H1 (cell line): ENCODE measurements around the gene BAAT. TPM values are rescaled to one million over a fixed set of nuclear protein-coding genes. Genes with fewer than 3 reads are reported as not detected.

Experiments used
- CTCF ChIA-PET: fragments of 300-600 bp; sonication (Branson Sonifier 250); formaldehyde crosslinking; loops from one replicate; lab custom pipeline; 2021; ENCODE audit not compliant: partially characterized antibody; lab: Charles Lee
- POLR2A ChIA-PET: fragments of 300-600 bp; sonication (Branson Sonifier 250); formaldehyde crosslinking; loops from one replicate; lab custom pipeline; 2021; ENCODE audit warnings: inconsistent platforms; ENCODE audit not compliant: partially characterized antibody; lab: Charles Lee
- DNase-seq, 2 experiments: peaks; one replicate each; pipeline versions ENCODE4 v3.0.0 to v3.0.0-alpha.2; 2010 to 2022; ENCODE audit warnings: low spot score in 2 of 2, low read depth in 1 of 2, mixed read lengths in 1 of 2
- FAIRE-seq: peaks from 2 replicates; lab custom pipeline; 2011; peaks lifted over from hg19 to GRCh38; lab: Jason Lieb, UNC
- H2AFZ ChIP-seq: 2 replicates; pipeline ENCODE4 v1.8.1; 2012; ENCODE audit warnings: low read length, inconsistent platforms
- H2AK5ac ChIP-seq: 2 replicates; pipeline ENCODE4 v1.6.1; 2013; ENCODE audit warnings: low read depth, low read length
- H2BK120ac ChIP-seq: replicated peaks from 2 replicates; pipeline ENCODE3; 2013; ENCODE audit warnings: low read depth, low read length, inconsistent platforms
- H2BK12ac ChIP-seq: 2 replicates; pipeline ENCODE4 v1.6.1; 2013; ENCODE audit warnings: low read depth, low read length
- H2BK15ac ChIP-seq: 2 replicates; pipeline ENCODE4 v1.6.1; 2013; ENCODE audit warnings: low read length
- H2BK20ac ChIP-seq: 2 replicates; pipeline ENCODE4 v1.6.1; 2013; ENCODE audit warnings: low read length
- H2BK5ac ChIP-seq: 2 replicates; pipeline ENCODE4 v1.6.1; 2013; ENCODE audit warnings: low read depth, low read length
- H3K14ac ChIP-seq: 2 replicates; pipeline ENCODE4 v1.6.1; 2013; ENCODE audit warnings: inconsistent platforms; ENCODE audit not compliant: insufficient read length
- H3K18ac ChIP-seq: 2 replicates; pipeline ENCODE4 v1.6.1; 2013; ENCODE audit warnings: low read length; ENCODE audit errors: extremely low read depth
- H3K23ac ChIP-seq: 2 replicates; pipeline ENCODE4 v1.6.1; 2013; ENCODE audit warnings: inconsistent platforms; ENCODE audit not compliant: insufficient read length
- H3K23me2 ChIP-seq: 2 replicates; pipeline ENCODE4 v1.6.1; 2013; ENCODE audit warnings: low read depth, low read length
- H3K27ac ChIP-seq: 2 replicates; pipeline ENCODE4 v1.6.1; 2011; ENCODE audit warnings: low read depth, low read length, inconsistent platforms
- H3K27me3 ChIP-seq, 4 experiments: replicated peaks in 1 of 4; 1 replicate in 1 of 4; 2 replicates in 3 of 4; pipeline versions ENCODE4 v1.6.1 to v1.8.1; 2011 to 2013; ENCODE audit warnings: low read length in 3 of 4, mild to moderate bottlenecking in 3 of 4, inconsistent platforms in 2 of 4, mixed read lengths in 2 of 4, moderate library complexity in 1 of 4; ENCODE audit not compliant: control insufficient read depth in 3 of 4, insufficient read depth in 3 of 4; ENCODE audit errors: extremely low read depth in 1 of 4
- H3K36me3 ChIP-seq, 4 experiments: 2 replicates each; pipeline versions ENCODE4 v1.6.1 to v1.8.1; 2011 to 2013; ENCODE audit warnings: mild to moderate bottlenecking in 4 of 4, low read length in 3 of 4, moderate library complexity in 2 of 4, control low read depth in 1 of 4, inconsistent platforms in 1 of 4; ENCODE audit not compliant: insufficient read depth in 4 of 4, control insufficient read depth in 2 of 4
- H3K4ac ChIP-seq: replicated peaks from 2 replicates; pipeline ENCODE3; 2013; ENCODE audit warnings: low read length, low read depth, mixed read lengths, inconsistent platforms; ENCODE audit not compliant: insufficient read length
- H3K4me1 ChIP-seq, 4 experiments: replicated peaks in 1 of 4; 1 replicate in 1 of 4; 2 replicates in 3 of 4; pipeline versions ENCODE4 v1.6.1 to v1.8.1; 2011 to 2013; ENCODE audit warnings: low read length in 3 of 4, inconsistent platforms in 2 of 4, mixed read lengths in 1 of 4; ENCODE audit not compliant: insufficient read depth in 4 of 4, control insufficient read depth in 3 of 4
- H3K4me2 ChIP-seq, 2 experiments: 2 replicates each; pipeline versions ENCODE4 v1.6.1 to v1.8.1; 2011 to 2013; ENCODE audit warnings: low read depth in 2 of 2, low read length in 2 of 2, control low read depth in 1 of 2, inconsistent platforms in 1 of 2, mild to moderate bottlenecking in 1 of 2; ENCODE audit not compliant: insufficient read depth in 1 of 2
- H3K4me3 ChIP-seq, 4 experiments: fragments of 200-600, 300-600 bp in 1 of 4; sonication (generic), shearing (Covaris generic), sonication (Bioruptor Twin) in 1 of 4; 2 replicates each; pipeline versions ENCODE4 v1.5.1 to v1.8.1; 2011 to 2016; ENCODE audit warnings: low read length in 4 of 4, low read depth in 3 of 4, control low read depth in 2 of 4, inconsistent platforms in 2 of 4, mild to moderate bottlenecking in 2 of 4, mixed read lengths in 1 of 4, moderate library complexity in 1 of 4; ENCODE audit not compliant: insufficient read depth in 2 of 4; ENCODE audit errors: extremely low read depth in 1 of 4
- H3K56ac ChIP-seq: replicated peaks from 2 replicates; pipeline ENCODE3; 2013; ENCODE audit warnings: low read depth, mild to moderate bottlenecking, mixed read lengths, low read length, inconsistent platforms; ENCODE audit not compliant: insufficient read length
- H3K79me1 ChIP-seq: 2 replicates; pipeline ENCODE4 v1.6.1; 2013; ENCODE audit warnings: low read depth, low read length, control low read depth
- H3K79me2 ChIP-seq, 2 experiments: 2 replicates each; pipeline versions ENCODE4 v1.6.1 to v1.8.1; 2012 to 2013; ENCODE audit warnings: low read length in 2 of 2, mild to moderate bottlenecking in 2 of 2, inconsistent platforms in 1 of 2; ENCODE audit not compliant: insufficient read depth in 2 of 2, control insufficient read depth in 1 of 2
- H3K9ac ChIP-seq, 4 experiments: replicated peaks in 1 of 4; 1 replicate in 1 of 4; 2 replicates in 3 of 4; pipeline versions ENCODE4 v1.6.1 to v1.8.1; 2011 to 2013; ENCODE audit warnings: low read depth in 3 of 4, low read length in 3 of 4, control low read depth in 2 of 4, mild to moderate bottlenecking in 2 of 4, moderate library complexity in 2 of 4, inconsistent platforms in 1 of 4; ENCODE audit errors: extremely low read depth in 1 of 4
- H3K9me3 ChIP-seq, 2 experiments: 2 replicates each; pipeline versions ENCODE4 v1.6.1 to v1.8.1; 2012 to 2013; ENCODE audit warnings: mild to moderate bottlenecking in 2 of 2, moderate library complexity in 2 of 2, control low read depth in 1 of 2, inconsistent platforms in 1 of 2, low read depth in 1 of 2, low read length in 1 of 2, mixed read lengths in 1 of 2; ENCODE audit not compliant: insufficient read depth in 2 of 2
- H4K20me1 ChIP-seq, 2 experiments: replicated peaks in 1 of 2; 2 replicates each; pipeline versions ENCODE3 to v1.8.1; 2011 to 2013; ENCODE audit warnings: inconsistent platforms in 2 of 2, low read length in 2 of 2, mild to moderate bottlenecking in 1 of 2; ENCODE audit not compliant: insufficient read depth in 2 of 2, control insufficient read depth in 1 of 2
- H4K5ac ChIP-seq: 2 replicates; pipeline ENCODE4 v1.6.1; 2013; ENCODE audit warnings: low read length, low read depth, mixed read lengths, inconsistent platforms; ENCODE audit not compliant: insufficient read length
- H4K8ac ChIP-seq: 2 replicates; pipeline ENCODE4 v1.8.0; 2013; ENCODE audit warnings: mild to moderate bottlenecking, moderate library complexity, low read length, inconsistent platforms; ENCODE audit not compliant: insufficient read depth; ENCODE audit errors: extremely low read depth
- H4K91ac ChIP-seq: replicated peaks from 2 replicates; pipeline ENCODE3; 2013; ENCODE audit warnings: low read length, mixed read lengths, inconsistent platforms; ENCODE audit not compliant: insufficient read length
- ASH2L ChIP-seq: fragments of 200-600, 300-600 bp; sonication (generic); IDR thresholded peaks from one replicate; pipeline ENCODE4 v1.7.1; 2017; ENCODE audit warnings: low read length
- CBX5 ChIP-seq: fragments of 300-800, 300-1000 bp; sonication (generic); IDR thresholded peaks from 2 replicates; pipeline ENCODE4 v1.7.1; 2016; ENCODE audit warnings: antibody characterized with exemption, low read length, low read depth
- CEBPB ChIP-seq: IDR thresholded peaks from 2 replicates; pipeline ENCODE4 v1.6.1; 2012; ENCODE audit warnings: low read depth, low read length
- MAFK ChIP-seq: IDR thresholded peaks from 2 replicates; pipeline ENCODE4 v1.6.1; 2012; ENCODE audit warnings: low read depth, mild to moderate bottlenecking, improper control_type of control experiment, low read length
- POLR2AphosphoS5 ChIP-seq: IDR thresholded peaks from 2 replicates; pipeline ENCODE4 v1.6.1; 2011; ENCODE audit warnings: low read depth, low read length
- SIRT6 ChIP-seq: IDR thresholded peaks from one replicate; pipeline ENCODE4 v1.7.1; 2012; ENCODE audit warnings: low read length, inconsistent platforms
- SIX5 ChIP-seq: IDR thresholded peaks from 2 replicates; pipeline ENCODE4 v1.6.1; 2011; ENCODE audit warnings: mild to moderate bottlenecking, low read depth, low read length
- TAF1 ChIP-seq: IDR thresholded peaks from 2 replicates; pipeline ENCODE4 v1.6.1; 2011; ENCODE audit warnings: mild to moderate bottlenecking, low read depth, low read length
- TEAD4 ChIP-seq: IDR thresholded peaks from 2 replicates; pipeline ENCODE4 v1.6.1; 2012; ENCODE audit warnings: low read depth, low read length, inconsistent platforms, mixed read lengths
- USF2 ChIP-seq: IDR thresholded peaks from 2 replicates; pipeline ENCODE4 v1.6.1; 2011; ENCODE audit warnings: low read length, improper control_type of control experiment
- WGBS, 2 experiments: shearing (Covaris generic) in 1 of 2; methylation state at CpG; one replicate each; pipeline versions ENCODE4 v1.1.6 to v1.1.7; 2013 to 2015; ENCODE audit warnings: low lambda C conversion rate in 2 of 2, mixed read lengths in 2 of 2, inconsistent platforms in 1 of 2, low coverage in 1 of 2, missing lambda C conversion rate in 1 of 2; ENCODE audit not compliant: insufficient replicate concordance in 2 of 2, insufficient coverage in 1 of 2, insufficient read length in 1 of 2; ENCODE audit errors: extremely low coverage in 1 of 2, missing lambda C conversion rate in 1 of 2; 5-methylcytosine and 5-hydroxymethylcytosine counted together
- polyA plus RNA-seq, 7 experiments: library from polyadenylated mRNA; depleted of rRNA in 3 of 7; stranded (reverse) in 5 of 7; unstranded in 2 of 7; fragments of >200 nt in 5 of 7; fragments of 200-250 nt in 2 of 7; gene quantifications; 1 replicate in 5 of 7; 2 replicates in 1 of 7; 4 replicates in 1 of 7; pipeline versions ENCODE4 v1.2.1 to v1.2.3, GENCODE V29; 2011 to 2013; ENCODE audit warnings: missing spikeins in 2 of 7, mixed read lengths in 2 of 7
- total RNA-seq: library from RNA; stranded (reverse); fragmentation: NEBNext Ultra II Directional; extraction: Animal tissue kit (Norgen Biotek cat#: 25700); gene quantifications from 2 replicates; pipeline ENCODE4 v1.2.1, GENCODE V29; 2021

The BAAT gene
- total and polyA plus RNA-seq, 2 of the 8 experiments (the other 6 are each of a cell fraction or from before 2014, with no cell fraction given), result 0.09 to 0.17 TPM

DNA sequence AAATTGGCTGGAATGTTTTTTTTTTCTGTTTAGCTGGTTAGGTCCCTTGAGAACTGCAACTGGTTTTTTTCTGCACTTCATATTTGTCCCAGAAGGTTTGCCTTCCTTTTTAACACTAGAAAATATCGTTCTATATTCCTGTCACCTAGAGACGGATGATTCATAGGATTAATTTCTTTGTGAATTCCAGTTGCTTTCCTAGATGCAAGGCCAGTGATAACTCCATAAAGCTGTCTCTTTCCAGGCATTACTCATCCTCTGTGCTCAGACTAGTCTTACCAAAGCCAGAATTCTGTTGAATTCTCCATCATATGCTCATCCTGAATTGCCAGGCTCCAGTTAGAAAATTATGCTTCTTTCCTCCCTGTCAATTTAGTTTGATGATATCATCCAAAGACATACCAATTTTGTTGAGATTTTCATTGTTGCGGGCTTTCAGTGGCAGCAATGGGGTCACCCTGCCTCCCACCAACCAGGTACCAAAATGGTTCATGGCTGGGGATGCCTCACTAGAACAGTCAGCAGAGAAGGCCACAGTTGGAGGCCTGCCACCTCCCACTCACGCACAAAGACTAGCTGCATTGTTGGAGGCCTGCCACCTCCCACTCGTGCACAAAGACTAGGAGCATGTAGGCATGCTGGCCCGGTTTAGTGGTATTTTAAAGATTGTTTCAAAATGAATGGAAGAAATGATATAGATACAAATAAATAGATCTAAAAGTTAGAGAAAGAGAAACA is 8.5 kb downstream of the BAAT start:
- 94% methylated on average over 6 of the region's 6 CpGs; no CpG with 5 or more reads in 1 of the 2 experiments for WGBS, 2 experiments
- Histone ChIP-seq H3K4ac (no peak overlapping the region), H4K20me1 (no peaks in the 10 kb centered on the region), H2BK120ac (no peak overlapping the region), H2BK15ac (no peak overlapping the region), H3K14ac (no peak overlapping the region), H4K5ac (no peak overlapping the region), H2BK5ac (no peak overlapping the region), H3K23me2 (no peaks in the 10 kb centered on the region), H3K27ac (no peak overlapping the region), H4K91ac (no peak overlapping the region), H3K79me2 (no peaks in the 10 kb centered on the region), H4K8ac (no peak overlapping the region), H3K36me3 (no peaks in the 10 kb centered on the region), H3K18ac (no peak overlapping the region), H3K4me3 (no peak overlapping the region), H2BK20ac (no peak overlapping the region), H3K9ac (no peak overlapping the region), H3K4me1 (no peaks in the 10 kb centered on the region; a peak in 1 of 7 replicates), H2AFZ (0 out of 2 replicates have a peak overlapping the region, but pooled peaks have one; percentile 42), H3K9me3 (no peaks in the 10 kb centered on the region), H2AK5ac (no peak overlapping the region), H3K56ac (no peak overlapping the region), H3K27me3 (no peaks in the 10 kb centered on the region), H3K4me2 (no peak overlapping the region), H2BK12ac (no peak overlapping the region), H3K23ac (no peak overlapping the region), H3K79me1 (no peaks in the 10 kb centered on the region)
- no peak for TF ChIP-seq MAFK
- no peak for TF ChIP-seq SIX5
- no peak for TF ChIP-seq SIRT6
- no peak for TF ChIP-seq CBX5
- TF ChIP-seq TEAD4, result no peak
- TF ChIP-seq ASH2L, result no peak
- TF ChIP-seq CEBPB, result no peak
- no peak for TF ChIP-seq USF2
- TF ChIP-seq POLR2AphosphoS5, result no peak
- TF ChIP-seq TAF1, result no peak
- DNase-seq (no peak), FAIRE-seq (no peak)
- ChIA-PET POLR2A (interaction anchor here (1.0 kb wide), 1 partner anchor 9 kb away, joined by 3 read pairs; no protein-coding TSS in a partner anchor), CTCF (interaction anchor here (2.2 kb wide), 1 partner anchor 12 kb away, joined by 9 read pairs; no protein-coding TSS in a partner anchor)
